ENCODE data around the gene MECP2.

MECP2 gene

DNA sequence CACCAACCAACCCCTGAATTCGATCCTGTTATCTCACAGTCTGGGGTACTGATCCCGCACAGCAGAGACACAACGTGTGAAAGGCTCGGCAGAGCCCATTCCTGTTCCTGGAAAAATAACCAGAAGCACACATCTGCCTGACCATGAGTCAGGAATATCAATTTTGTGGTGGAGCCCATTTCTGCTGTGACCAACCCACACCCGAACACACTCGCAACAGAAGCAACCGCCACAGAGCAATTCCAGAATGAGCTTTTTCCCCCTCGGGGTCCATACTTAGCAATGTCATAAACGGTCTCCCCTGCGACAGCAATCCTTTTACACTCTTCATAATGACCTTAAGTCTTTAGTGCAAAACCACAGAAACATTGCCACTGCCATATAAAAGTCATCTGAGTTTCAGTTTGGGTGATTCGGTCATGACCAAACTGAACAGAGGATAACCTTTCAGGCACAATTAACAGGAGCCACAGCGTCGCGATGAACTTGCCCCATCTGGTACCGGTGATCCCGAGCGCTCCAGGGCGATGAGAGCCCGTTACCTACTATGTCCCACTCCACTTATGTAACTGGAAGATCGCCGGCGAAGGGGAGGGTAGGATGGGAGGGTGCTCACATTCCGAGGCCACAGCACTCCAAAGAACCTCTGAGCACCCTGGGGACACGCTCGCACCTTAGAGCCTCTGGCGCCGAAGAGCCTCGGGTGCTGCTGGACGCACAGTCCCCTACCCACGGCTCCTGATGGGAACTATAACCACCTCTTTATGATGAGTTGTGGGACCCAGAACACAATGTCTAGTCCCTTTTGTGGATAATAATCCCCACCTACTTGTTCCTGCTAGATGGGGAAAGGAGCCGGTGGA is 1.1 kb downstream of the MECP2 start:
- TF ChIP-seq, protein P1, sequence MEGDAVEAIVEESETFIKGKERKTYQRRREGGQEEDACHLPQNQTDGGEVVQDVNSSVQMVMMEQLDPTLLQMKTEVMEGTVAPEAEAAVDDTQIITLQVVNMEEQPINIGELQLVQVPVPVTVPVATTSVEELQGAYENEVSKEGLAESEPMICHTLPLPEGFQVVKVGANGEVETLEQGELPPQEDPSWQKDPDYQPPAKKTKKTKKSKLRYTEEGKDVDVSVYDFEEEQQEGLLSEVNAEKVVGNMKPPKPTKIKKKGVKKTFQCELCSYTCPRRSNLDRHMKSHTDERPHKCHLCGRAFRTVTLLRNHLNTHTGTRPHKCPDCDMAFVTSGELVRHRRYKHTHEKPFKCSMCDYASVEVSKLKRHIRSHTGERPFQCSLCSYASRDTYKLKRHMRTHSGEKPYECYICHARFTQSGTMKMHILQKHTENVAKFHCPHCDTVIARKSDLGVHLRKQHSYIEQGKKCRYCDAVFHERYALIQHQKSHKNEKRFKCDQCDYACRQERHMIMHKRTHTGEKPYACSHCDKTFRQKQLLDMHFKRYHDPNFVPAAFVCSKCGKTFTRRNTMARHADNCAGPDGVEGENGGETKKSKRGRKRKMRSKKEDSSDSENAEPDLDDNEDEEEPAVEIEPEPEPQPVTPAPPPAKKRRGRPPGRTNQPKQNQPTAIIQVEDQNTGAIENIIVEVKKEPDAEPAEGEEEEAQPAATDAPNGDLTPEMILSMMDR (IDR thresholded peaks at IDR 0.05; ENCODE audit: low read length, missing control alignments): no peak
- H3K4me3 ChIP-seq (replicated peaks; ENCODE audit: low read depth, low read length): peak overlapping the region; percentile 70
- no peak for DNase-seq (ENCODE audit: low read depth)

DNA sequence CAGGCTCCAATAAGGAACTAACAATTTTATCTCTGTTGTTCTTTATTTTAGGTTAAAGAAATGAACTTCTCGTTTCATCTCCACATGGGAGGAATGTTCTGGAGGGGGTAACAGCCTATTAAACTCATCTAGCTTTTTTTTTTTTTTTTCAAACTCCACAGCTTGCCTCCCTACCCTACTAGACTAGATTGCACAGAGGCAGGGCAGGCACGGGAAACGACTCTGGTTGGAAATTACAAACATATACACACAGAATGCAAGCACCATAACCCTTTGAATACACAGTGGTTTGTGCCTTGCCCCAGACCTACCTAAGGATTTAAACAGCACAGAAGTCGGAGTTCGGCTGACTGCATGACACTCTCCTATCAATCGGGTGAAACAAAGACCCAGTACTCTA is 2.7 kb downstream of the MECP2 start:
- DNase-seq (ENCODE audit: low read depth): no peak
- H3K4me3 ChIP-seq (replicated peaks; ENCODE audit: low read depth, low read length): peak overlapping the region; percentile 4

DNA sequence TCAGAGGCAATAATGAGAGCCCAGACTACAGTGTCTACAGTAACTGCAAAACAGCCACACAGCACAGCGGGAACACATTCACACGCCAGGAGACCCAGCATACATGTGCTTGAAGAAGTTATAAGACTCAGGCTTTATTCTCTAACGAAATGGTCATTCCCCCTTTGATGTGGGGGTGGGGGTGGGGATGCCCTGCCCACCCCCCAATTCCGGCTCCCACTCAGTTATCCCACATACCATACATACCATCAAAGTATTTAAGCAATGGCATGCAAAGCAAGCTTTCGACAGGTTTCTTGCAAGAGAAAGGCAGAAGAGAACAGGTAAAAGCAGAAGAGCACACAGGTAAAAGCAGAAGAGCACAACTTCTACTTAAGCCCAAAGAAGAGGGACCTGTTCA is 3.6 kb downstream of the MECP2 start:
- TF ChIP-seq, protein P1 (IDR thresholded peaks at IDR 0.05; ENCODE audit: low read length, missing control alignments): no peak
- no peak for DNase-seq (ENCODE audit: low read depth)
- H3K4me3 ChIP-seq (replicated peaks; ENCODE audit: low read depth, low read length): no peak overlapping the region

More for the DNA sequence above, 2.7 kb downstream of the MECP2 start:
- TF ChIP-seq, protein P1 (IDR thresholded peaks at IDR 0.05; ENCODE audit: low read length, missing control alignments): no peak

DNA sequence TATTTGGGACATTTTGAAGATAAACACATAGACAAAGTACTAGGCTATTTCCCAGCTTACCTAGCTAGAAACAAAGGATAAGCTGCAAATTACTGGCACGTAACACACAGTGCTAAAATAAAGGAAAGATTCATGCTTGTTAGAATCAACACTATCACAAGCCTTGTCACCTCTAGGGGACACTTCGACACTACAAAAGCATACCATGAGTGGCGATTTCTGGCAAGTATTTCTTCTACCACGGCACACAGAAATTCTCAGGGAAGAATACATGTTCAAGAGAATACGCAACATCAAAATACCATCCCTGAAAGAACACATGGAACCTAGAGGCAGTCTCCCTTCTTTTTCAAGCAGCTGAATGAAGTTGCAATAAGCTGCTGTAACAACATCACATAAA is 5.1 kb downstream of the MECP2 start:
- DNase-seq (ENCODE audit: low read depth): no peak
- TF ChIP-seq, protein P1 (IDR thresholded peaks at IDR 0.05; ENCODE audit: low read length, missing control alignments): no peak
- H3K4me3 ChIP-seq (replicated peaks; ENCODE audit: low read depth, low read length): no peak overlapping the region

DNA sequence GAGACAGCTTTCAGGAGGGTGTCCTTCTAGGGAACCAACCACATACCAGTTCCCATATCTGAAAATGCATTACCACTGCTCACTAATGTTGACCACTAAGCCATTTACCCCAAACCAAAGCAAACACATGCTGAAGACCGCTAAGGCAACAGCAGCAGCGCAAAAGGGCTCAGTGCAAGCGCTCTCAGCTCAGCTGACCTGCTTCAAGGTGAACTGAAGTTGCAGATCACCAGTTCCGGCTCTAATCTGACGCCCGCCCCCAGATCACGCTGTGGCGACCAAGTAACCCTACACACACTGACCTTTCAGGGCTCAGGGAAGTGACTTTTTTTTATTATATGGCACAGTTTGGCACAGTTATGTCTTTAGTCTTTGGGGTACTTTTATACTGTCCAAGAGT is 5.8 kb downstream of the MECP2 start:
- H3K4me3 ChIP-seq (replicated peaks; ENCODE audit: low read depth, low read length): no peak overlapping the region
- DNase-seq (ENCODE audit: low read depth): no peak
- TF ChIP-seq, protein P1 (IDR thresholded peaks at IDR 0.05; ENCODE audit: low read length, missing control alignments): no peak

DNA sequence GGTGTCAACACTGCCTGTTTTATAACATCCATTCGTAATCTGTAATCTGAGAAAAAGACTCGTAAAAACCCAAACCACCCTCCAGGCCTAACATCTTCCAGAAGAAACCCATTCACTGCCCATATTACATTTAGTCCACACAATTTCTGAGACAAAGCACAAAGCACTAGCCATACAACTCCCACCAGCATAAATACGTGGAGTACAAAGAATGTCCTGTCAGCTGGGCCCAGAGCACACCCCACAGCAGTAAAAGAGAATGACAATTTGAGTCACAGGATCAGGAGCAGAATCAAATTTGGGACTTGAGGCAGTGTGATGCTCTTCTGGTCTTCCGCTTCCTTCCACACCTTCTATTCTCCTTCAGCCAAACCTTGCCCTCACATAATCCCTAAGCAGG is 6.8 kb downstream of the MECP2 start:
- H3K4me3 ChIP-seq (replicated peaks; ENCODE audit: low read depth, low read length): no peak overlapping the region
- no peak for DNase-seq (ENCODE audit: low read depth)
- TF ChIP-seq, protein P1 (IDR thresholded peaks at IDR 0.05; ENCODE audit: low read length, missing control alignments): no peak
